ENCODE data around the gene TMEM187. TPM values are rescaled to one million over a fixed set of nuclear protein-coding genes. Genes with fewer than 3 reads are reported as not detected.

The TMEM187 gene
- total RNA-seq, 1 donor from 2014 or later: 18.3 TPM

- no peak for DNase-seq (ENCODE audit: low spot score)
These were observed 2.0 kb upstream of the TMEM187 start for GRCh38 chrX:153970357-153971123.

GRCh38 chrX:153971124-153971449 lies 1.5 kb upstream of the TMEM187 start:
- H3K27me3 Mint-ChIP-seq (ENCODE audit: low read depth): no peaks in the 10 kb centered on the region
- H3K36me3 Mint-ChIP-seq (ENCODE audit: low read depth): no peaks in the 10 kb centered on the region
- peaks cover 58% of the 10 kb centered on the region for H3K4me1 Mint-ChIP-seq (ENCODE audit: low read depth)
- no peaks in the 10 kb centered on the region for H3K9me3 Mint-ChIP-seq (ENCODE audit: low read depth)
- no peak for TF ChIP-seq CTCF (IDR thresholded peaks at IDR 0.05)
- H3K27ac Mint-ChIP-seq (ENCODE audit: unreplicated experiment): peak overlapping the region; percentile 100
- peak overlapping the region; percentile 100 for H3K4me3 Mint-ChIP-seq (ENCODE audit: unreplicated experiment)
- peak; percentile 99 for DNase-seq (ENCODE audit: low spot score)

More at GRCh38 chrX:153970357-153971123, 2.0 kb upstream of the TMEM187 start:
- Mint-ChIP-seq H3K9me3 (ENCODE audit: low read depth) (no peaks in the 10 kb centered on the region), H3K4me3 (ENCODE audit: unreplicated experiment) (peak overlapping the region; percentile 100), H3K36me3 (ENCODE audit: low read depth) (no peaks in the 10 kb centered on the region), H3K27ac (ENCODE audit: unreplicated experiment) (peak overlapping the region; percentile 100), H3K4me1 (ENCODE audit: low read depth) (peaks cover 61% of the 10 kb centered on the region), H3K27me3 (ENCODE audit: low read depth) (no peaks in the 10 kb centered on the region)
- no peak for TF ChIP-seq CTCF (IDR thresholded peaks at IDR 0.05)

GRCh38 chrX:153971450-153972367 lies 845 bp upstream of the TMEM187 start, which contains the start of gene HCFC1:
Gene HCFC1 (minus strand): TSS chrX:153971818. CDS start chrX:153970840, 978 bp downstream.
- Mint-ChIP-seq H3K4me1 (ENCODE audit: low read depth) (peaks cover 52% of the 10 kb centered on the region), H3K9me3 (ENCODE audit: low read depth) (no peaks in the 10 kb centered on the region), H3K36me3 (ENCODE audit: low read depth) (no peaks in the 10 kb centered on the region), H3K4me3 (ENCODE audit: unreplicated experiment) (peak within 1 kb of the TSS; percentile 100), H3K27ac (ENCODE audit: unreplicated experiment) (peak within 1 kb of the TSS; percentile 100), H3K27me3 (ENCODE audit: low read depth) (no peaks in the 10 kb centered on the region)
- no peak for TF ChIP-seq CTCF (IDR thresholded peaks at IDR 0.05)
- DNase-seq (ENCODE audit: low spot score): peak; percentile 98

GRCh38 chrX:153973127-153974002 lies 811 bp downstream of the TMEM187 start:
- DNase-seq (ENCODE audit: low spot score): no peak
- H3K4me3 Mint-ChIP-seq (ENCODE audit: unreplicated experiment): peak overlapping the region; percentile 77
- H3K36me3 Mint-ChIP-seq (ENCODE audit: low read depth): no peaks in the 10 kb centered on the region
- TF ChIP-seq CTCF (IDR thresholded peaks at IDR 0.05): no peak
- H3K27ac Mint-ChIP-seq (ENCODE audit: unreplicated experiment): peak overlapping the region; percentile 85
- peaks cover 35% of the 10 kb centered on the region for H3K4me1 Mint-ChIP-seq (ENCODE audit: low read depth)
- no peaks in the 10 kb centered on the region for H3K9me3 Mint-ChIP-seq (ENCODE audit: low read depth)
- no peaks in the 10 kb centered on the region for H3K27me3 Mint-ChIP-seq (ENCODE audit: low read depth)

Data from chondrocyte (in vitro differentiated cells).